WERI-Rb-1 (cell line): ENCODE measurements around the gene THRB.

Experiments
- DNase-seq: peaks from one replicate; pipeline ENCODE4 v3.0.0-alpha.2; 2020
- H3K27ac ChIP-seq: fragments of 250-450 bp; sonication (Bioruptor Pico); 2 replicates; pipeline ENCODE4 v1.5.1; 2020; ENCODE audit warnings: mild to moderate bottlenecking, moderate library complexity
- H3K27me3 ChIP-seq: fragments of 250-450 bp; sonication (Bioruptor Pico); 2 replicates; pipeline ENCODE4 v1.5.1; 2021; ENCODE audit warnings: mild to moderate bottlenecking, low read depth, moderate library complexity; ENCODE audit not compliant: insufficient read depth, severe bottlenecking
- H3K36me3 ChIP-seq: fragments of 250-450 bp; sonication (Bioruptor Pico); 2 replicates; pipeline ENCODE4 v1.5.1; 2020; ENCODE audit warnings: mild to moderate bottlenecking, moderate library complexity
- H3K4me3 ChIP-seq: 2 replicates; pipeline ENCODE4 v1.5.1; 2011; ENCODE audit warnings: low read depth, mild to moderate bottlenecking, control low read depth, low read length
- H3K9me3 ChIP-seq: fragments of 250-450 bp; sonication (Bioruptor Pico); 2 replicates; pipeline ENCODE4 v1.5.1; 2021; ENCODE audit warnings: mild to moderate bottlenecking, moderate library complexity; ENCODE audit not compliant: severe bottlenecking
- TF ChIP-seq, protein P1 (sequence below): IDR thresholded peaks from 2 replicates; pipeline ENCODE4 v1.5.1; 2011; ENCODE audit warnings: low read depth, mild to moderate bottlenecking, control low read depth, inconsistent platforms, low read length

THRB gene

DNA sequence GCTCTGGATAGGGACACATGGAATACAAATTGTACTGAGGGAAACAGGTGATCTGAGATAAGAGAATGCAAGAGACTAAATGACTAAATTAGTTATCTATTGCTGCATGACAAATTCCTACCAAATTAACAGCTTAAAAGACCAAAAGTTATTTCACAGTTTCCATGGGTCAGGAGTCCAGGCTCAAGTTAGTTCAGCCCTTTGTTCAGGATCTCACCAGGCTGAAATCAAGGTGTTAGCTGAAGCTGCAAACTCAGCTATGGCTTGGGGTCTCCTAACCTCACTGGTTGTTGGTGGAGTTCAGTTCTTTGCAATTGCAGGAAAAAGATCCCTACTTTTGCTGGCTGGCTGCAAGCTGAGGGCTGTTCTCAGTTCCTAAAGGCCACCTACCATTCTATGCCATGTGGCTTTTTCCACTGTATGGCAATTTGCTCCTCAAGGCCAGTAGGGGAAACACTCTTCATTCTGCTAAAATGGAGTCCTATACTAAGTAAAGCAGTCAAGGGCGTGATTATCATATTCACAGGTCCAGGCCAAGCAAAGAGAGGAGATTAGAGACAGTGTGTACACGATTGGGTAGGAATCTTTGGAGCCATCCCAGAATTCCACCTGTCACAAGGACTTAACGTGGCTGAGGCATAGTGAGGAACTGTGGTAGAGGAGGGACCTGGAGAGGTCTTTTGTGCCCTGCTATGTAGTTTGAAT is 53.7 kb downstream of the THRB start:
- Histone ChIP-seq H3K36me3 (no peaks in the 10 kb centered on the region), H3K27ac (no peak overlapping the region), H3K27me3 (no peaks in the 10 kb centered on the region), H3K4me3 (no peak overlapping the region), H3K9me3 (no peaks in the 10 kb centered on the region)
- no peak for DNase-seq
- TF ChIP-seq, protein P1, sequence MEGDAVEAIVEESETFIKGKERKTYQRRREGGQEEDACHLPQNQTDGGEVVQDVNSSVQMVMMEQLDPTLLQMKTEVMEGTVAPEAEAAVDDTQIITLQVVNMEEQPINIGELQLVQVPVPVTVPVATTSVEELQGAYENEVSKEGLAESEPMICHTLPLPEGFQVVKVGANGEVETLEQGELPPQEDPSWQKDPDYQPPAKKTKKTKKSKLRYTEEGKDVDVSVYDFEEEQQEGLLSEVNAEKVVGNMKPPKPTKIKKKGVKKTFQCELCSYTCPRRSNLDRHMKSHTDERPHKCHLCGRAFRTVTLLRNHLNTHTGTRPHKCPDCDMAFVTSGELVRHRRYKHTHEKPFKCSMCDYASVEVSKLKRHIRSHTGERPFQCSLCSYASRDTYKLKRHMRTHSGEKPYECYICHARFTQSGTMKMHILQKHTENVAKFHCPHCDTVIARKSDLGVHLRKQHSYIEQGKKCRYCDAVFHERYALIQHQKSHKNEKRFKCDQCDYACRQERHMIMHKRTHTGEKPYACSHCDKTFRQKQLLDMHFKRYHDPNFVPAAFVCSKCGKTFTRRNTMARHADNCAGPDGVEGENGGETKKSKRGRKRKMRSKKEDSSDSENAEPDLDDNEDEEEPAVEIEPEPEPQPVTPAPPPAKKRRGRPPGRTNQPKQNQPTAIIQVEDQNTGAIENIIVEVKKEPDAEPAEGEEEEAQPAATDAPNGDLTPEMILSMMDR, result no peak

DNA sequence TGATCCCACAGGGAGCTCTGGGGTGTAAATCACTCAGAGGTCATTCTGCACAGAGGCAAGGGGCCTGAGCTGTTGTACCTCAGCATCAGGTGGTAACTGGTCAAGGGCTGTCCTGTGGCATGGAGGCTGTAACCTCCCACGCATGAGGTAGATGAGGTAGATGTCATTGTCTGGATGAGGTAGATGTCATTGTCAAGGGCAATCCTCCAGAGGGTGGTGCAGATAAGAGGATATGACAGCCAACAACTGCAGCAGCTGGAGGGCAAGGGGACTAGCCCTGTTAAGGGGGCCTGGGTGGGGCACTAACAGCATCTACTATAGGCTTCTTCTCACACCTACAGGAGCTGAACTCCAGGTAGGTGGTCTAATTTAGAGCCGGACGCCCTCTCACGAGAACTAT is 55.6 kb downstream of the THRB start:
- Histone ChIP-seq H3K9me3 (no peaks in the 10 kb centered on the region), H3K27ac (no peak overlapping the region), H3K4me3 (no peak overlapping the region), H3K27me3 (no peaks in the 10 kb centered on the region), H3K36me3 (no peaks in the 10 kb centered on the region)
- DNase-seq, result no peak
- TF ChIP-seq, protein P1, result no peak

DNA sequence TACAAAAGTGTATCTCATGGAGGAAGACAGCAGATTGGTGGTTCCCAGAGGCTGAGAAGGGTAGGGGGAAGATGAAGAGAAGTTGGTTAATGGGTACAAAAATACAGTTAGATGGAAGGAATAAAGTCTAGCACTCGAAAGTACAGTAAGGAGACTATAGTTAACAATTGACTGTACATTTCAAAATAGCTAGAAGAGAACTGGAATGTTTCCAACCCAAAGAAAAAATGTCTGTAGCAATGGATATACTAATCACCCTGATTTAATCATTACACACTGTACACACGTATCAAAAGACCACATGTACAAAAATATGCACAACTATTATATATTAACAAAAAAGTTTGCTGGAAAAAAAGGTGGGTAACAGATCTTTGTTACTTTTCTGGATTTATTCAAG is 57.3 kb downstream of the THRB start:
- no peak overlapping the region for H3K27ac ChIP-seq
- no peaks in the 10 kb centered on the region for H3K27me3 ChIP-seq
- DNase-seq, result no peak
- TF ChIP-seq, protein P1, result no peak
- H3K9me3 ChIP-seq, result no peaks in the 10 kb centered on the region
- H3K4me3 ChIP-seq, result no peak overlapping the region
- no peaks in the 10 kb centered on the region for H3K36me3 ChIP-seq

DNA sequence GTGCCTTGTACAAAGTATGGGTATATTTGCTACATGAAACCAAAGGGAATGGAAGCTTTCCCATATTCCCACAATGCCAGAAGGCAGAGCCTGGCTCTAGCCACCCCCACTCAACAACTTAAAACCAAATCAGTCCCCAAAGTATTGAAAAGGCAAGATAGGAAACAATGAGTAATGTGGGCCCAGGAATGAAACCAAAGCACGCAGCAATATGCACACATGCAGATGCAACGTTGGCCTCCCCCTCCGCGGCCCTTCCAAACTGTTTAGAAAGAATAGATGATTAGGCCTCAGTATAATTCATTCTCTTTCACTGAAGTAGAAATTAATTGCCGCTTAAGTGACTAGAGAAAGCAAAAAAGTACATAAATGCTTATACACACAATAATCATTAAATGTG is 59.1 kb downstream of the THRB start:
- H3K9me3 ChIP-seq, result no peaks in the 10 kb centered on the region
- TF ChIP-seq, protein P1, result no peak

DNA sequence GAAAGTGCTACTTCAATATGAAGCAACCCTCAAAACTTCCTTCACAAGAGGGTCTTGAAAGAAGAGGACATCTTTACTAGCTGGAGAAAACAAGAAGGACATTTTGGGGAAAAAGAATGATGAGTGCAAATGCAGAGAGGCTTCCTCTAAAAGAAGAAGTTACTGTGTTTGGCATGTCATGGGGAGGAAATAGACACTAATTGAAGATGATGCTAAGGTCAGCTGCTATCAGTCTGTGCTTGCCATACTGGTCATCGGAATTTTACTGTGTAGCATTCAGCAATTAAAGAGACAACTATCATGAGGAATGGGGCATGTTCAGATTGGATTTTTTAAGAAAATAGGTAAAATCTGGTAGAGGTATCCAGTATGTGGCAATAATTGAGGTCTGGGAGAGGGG is 60.0 kb downstream of the THRB start:
- DNase-seq, result no peak
- Histone ChIP-seq H3K27ac (no peak overlapping the region), H3K27me3 (no peaks in the 10 kb centered on the region), H3K36me3 (no peaks in the 10 kb centered on the region), H3K4me3 (no peak overlapping the region), H3K9me3 (no peaks in the 10 kb centered on the region)
- TF ChIP-seq, protein P1, result no peak

More for the DNA sequence above, 59.1 kb downstream of the THRB start:
- Histone ChIP-seq H3K36me3 (no peaks in the 10 kb centered on the region), H3K4me3 (no peak overlapping the region), H3K27ac (no peak overlapping the region), H3K27me3 (no peaks in the 10 kb centered on the region)
- DNase-seq, result no peak

DNA sequence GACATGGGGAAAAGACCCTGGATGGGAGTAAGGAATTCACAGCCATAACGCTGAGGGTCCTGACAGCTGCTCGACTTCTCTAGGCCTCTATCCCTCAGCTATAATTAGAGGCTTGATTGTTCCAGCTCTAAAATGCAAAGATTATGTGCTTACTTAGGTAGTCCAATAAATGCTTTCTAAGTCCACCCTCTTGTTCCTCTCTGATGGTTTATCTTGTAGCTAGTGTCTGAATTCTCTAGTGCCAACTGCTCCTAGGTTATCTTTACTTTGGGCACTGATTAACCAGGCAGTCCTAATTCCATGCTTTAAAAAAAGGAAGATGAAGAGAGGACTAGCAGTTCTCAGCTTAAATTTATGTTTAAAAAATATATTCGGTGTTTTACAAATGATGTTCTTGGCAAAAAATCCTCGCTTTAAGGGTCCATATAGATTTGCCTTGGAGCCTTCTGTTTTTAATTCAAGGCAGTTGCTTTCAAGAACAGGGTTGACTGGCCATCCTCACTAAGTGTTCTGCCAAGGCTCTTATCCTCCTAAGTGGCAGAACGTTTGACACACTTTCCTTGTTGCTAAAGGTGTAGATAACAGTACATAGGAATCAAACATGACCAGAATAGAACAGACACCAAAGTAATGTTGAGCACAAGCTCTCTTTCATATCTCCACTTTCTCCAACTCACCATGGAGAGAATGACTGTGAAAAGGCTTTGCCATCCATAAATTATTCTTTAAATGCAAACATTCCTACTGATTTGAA is 60.6 kb downstream of the THRB start:
- Histone ChIP-seq H3K9me3 (no peaks in the 10 kb centered on the region), H3K27me3 (no peaks in the 10 kb centered on the region), H3K27ac (no peak overlapping the region), H3K4me3 (no peak overlapping the region), H3K36me3 (no peaks in the 10 kb centered on the region)
- TF ChIP-seq, protein P1, result no peak
- no peak for DNase-seq
